ENCODE data around the gene SPTBN4.

DNA sequence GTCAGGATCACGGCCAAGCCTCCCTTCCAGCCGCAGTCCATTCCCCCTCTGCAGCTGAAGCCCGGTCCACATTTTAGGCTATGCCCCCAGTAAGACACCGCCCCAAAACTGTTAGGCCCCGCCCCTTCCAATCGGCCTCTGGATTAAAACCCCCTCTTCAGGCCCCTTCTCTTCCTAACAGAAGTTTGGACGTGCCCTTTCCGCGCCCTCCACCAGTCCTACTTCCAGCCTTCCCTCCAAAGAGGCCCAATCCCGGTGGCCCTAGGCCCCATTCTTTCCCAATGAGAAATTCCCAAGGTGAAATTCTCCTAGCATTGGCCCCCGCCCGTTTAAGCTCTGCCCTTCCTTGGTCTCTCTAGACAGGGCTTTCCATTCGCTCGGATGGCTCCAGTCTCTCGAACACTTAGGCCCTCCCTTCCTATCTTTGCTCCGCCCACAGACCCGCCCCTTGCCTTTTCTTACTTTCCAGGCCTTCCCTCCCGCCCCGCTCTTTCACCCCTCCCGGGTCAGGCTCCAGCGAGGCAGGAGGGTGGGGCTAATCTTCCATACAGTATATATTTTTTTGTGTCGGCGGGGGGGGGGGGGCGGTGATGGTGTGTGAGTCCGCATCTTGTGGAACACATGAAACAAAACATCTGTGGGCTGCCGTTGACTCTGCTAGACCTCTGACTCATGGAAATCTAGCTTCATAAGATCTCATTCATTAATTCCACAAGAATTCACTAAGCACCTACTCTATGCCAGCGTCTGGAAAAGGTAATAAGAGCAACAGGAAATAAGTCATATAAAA lies 148.0 kb downstream of the SPTBN4 start:
- TF ChIP-seq, protein P1, sequence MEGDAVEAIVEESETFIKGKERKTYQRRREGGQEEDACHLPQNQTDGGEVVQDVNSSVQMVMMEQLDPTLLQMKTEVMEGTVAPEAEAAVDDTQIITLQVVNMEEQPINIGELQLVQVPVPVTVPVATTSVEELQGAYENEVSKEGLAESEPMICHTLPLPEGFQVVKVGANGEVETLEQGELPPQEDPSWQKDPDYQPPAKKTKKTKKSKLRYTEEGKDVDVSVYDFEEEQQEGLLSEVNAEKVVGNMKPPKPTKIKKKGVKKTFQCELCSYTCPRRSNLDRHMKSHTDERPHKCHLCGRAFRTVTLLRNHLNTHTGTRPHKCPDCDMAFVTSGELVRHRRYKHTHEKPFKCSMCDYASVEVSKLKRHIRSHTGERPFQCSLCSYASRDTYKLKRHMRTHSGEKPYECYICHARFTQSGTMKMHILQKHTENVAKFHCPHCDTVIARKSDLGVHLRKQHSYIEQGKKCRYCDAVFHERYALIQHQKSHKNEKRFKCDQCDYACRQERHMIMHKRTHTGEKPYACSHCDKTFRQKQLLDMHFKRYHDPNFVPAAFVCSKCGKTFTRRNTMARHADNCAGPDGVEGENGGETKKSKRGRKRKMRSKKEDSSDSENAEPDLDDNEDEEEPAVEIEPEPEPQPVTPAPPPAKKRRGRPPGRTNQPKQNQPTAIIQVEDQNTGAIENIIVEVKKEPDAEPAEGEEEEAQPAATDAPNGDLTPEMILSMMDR (IDR thresholded peaks at IDR 0.05), result no peak
- no peak for TF ChIP-seq ZFX (IDR thresholded peaks at IDR 0.05; ENCODE audit: borderline replicate concordance)
